HT-29 (cell line): Measurements from ENCODE around the gene YTHDF1. TPM values are rescaled to one million over a fixed set of nuclear protein-coding genes. Genes with fewer than 3 reads are reported as not detected.
A peak's percentile ranks its signal among the peaks of the same experiment; 100 is the strongest.

ENCODE experiments used
- DNase-seq: peaks from one replicate; pipeline ENCODE4 v3.0.0-alpha.2; 2015; ENCODE audit warnings: low spot score
- total RNA-seq: library from RNA; depleted of rRNA; stranded (reverse); fragments of >200 nt; shearing (Covaris generic); gene quantifications from 2 replicates; pipeline ENCODE4 v1.2.3, GENCODE V29; 2014

The YTHDF1 gene
- total RNA-seq, 1 experiment from 2014 or later = 53.6 TPM

DNA sequence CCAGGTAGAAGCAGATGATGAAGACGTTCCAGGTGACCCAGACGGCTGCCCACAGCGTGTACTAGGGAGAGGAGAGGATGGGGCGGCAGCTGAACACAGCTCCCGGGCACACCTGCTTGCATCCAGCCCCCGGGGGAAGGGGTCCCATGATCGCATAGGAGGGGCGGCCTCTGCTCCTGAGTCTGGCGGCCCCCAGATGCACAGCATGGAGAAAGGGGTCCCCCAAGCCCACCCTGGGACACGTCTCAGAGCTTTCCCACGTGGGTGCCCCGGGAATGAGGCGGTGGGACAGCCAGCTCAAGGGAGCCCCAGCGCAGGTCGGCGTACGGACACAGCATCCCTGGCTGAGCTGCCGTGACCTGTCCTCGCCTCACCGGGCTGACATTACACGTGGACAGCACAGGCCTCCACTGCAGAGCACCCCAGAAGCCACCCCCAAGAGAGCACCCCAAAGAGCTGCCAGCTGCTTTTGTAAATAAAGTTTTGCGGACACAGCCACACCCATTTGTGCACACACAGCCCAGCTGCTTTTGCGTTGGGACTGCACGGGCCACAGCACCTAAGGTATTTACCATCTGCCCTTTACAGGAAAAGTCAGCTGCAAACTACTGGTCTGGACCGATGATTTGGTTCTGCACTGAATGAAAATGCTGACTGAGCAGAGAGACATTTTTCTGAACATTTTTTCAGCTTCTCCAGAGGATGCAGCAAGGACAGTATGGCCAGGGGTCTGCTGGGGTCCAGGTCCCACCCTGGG lies 33.1 kb upstream of the YTHDF1 start:
- no peak for DNase-seq

DNA sequence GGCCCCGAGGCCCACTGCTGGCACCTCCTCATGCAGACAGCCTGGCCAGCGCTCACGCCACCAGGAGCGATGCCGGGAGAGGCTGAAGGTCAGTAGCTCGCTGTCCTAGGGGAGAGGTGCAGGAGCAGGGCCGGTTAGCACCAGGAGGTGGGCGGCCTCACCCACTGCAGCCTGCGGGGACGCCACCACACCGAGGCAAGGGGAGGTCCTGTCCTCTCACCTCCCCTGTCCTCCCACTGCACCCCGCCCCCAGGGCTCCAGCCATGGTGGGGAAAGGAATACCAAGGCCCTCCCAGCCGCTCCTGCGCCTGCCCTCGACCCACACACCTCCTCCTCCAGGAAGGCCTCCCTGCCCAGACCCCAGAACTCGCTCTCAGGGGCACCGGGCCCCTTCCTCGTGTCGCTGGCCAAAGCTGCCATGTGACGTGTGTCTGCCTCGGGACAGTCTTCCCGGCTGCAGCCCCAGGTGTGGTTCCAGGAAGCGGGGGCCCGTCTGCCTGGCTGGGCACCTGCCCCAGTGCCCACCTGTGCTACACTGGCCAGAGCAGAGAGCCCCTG lies 31.8 kb upstream of the YTHDF1 start:
- DNase-seq = no peak

GRCh38 chr20:63246490-63247288 lies 30.8 kb upstream of the YTHDF1 start:
- no peak for DNase-seq

DNA sequence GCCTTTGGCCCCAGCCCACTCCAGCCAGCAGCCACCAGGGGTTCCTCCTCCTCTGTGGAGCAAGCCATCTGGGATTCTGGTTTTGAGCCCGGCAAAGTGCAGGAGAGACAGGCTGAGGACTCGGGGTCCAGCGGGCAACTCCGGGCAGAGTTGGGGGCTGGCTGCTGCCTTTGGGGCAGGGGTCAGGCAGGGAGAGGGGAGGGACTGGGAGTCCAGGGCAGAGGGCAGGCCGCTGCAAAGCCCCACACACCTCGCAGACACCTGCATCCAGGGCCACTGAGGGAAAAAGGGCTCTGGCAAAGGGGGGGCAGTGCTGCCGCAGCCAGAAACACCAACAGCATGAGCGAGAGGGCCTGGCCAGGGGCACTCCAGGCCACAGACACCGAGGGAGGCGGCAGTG lies 28.5 kb upstream of the YTHDF1 start:
- no peak for DNase-seq

DNA sequence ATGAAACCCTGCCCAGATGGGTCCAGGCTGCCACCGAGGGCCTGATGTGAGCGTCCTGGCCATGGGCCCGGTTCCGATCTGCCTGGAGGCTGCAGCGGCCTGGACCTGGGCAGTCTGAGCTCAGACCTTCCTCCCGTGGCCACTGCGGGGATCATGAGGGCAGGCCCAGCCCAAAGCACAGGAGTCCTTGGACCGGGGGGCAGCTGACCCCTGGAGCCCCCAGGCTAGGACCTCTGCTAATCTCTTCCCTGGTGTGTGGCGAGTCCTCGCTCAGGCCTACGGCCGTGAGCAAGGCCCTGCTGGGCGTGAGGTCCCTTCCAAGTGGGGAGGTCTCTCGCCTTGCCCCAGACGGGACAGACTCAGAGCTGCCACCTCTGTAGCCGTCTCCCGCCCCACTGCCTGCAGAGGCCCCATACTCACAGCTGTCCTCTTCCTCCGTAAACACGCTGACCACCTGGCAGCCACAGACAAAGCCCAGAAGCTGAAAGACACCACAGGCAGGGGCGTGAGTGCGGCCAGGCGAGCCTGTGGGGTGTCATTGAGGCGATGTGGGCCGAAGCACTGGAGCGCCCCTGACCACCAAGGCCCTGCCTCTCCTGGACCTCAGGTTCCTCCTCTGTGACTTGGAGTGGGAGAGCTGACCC lies 27.8 kb upstream of the YTHDF1 start:
- DNase-seq = no peak

GRCh38 chr20:63242736-63243135 lies 26.8 kb upstream of the YTHDF1 start:
- DNase-seq = no peak

GRCh38 chr20:63241272-63241671 lies 25.3 kb upstream of the YTHDF1 start:
- no peak for DNase-seq

DNA sequence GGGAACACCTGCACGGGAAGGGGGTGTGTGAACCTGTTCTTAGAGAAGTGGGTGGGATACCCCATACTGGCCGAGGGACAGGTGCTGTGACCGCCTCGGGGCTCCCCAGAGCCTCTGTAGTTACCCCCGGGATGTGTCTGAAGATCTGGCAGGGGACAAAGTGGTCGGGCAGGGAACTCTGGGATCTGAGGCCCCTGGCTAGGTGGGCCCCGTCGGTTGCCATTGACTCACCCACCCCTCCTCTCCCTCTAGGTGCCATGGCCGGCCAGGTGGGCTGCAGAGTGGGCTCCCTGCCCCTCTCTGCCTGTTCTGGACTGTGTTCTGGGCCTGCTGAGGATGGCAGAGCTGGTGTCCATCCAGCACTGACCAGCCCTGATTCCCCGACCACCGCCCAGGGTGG lies 24.1 kb upstream of the YTHDF1 start:
- DNase-seq = no peak

GRCh38 chr20:63239431-63239830 lies 23.5 kb upstream of the YTHDF1 start:
- DNase-seq = no peak

GRCh38 chr20:63238514-63239125 lies 22.7 kb upstream of the YTHDF1 start:
- DNase-seq = peak; percentile 30

DNA sequence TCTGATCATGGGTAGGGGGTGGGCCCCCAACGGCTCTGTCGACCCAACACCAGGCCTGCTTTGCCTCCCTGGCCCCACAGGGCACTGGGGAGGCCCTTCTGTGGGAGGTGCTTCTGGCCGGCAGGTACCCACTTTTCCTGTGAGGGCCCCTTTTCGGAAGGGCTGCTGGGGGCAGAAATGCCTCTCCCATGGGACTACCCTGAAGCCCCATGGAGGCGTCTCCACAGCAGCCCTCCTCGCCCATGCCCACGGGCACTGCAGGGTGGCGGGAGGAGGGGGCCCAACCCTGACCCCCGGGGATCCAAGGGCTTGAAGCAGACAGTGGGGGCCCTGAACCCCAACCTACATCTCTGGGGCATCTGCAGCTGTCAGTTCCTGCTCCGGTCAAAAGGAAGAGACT lies 22.1 kb upstream of the YTHDF1 start:
- no peak for DNase-seq

- DNase-seq = no peak
These were observed 20.3 kb upstream of the YTHDF1 start for GRCh38 chr20:63236116-63236837.

GRCh38 chr20:63235399-63235983 lies 19.6 kb upstream of the YTHDF1 start, which contains the start of gene BIRC7:
BIRC7 (plus strand) TSS chr20:63235905; CDS start chr20:63236097, 192 bp downstream.
- no peak for DNase-seq

- DNase-seq = peak; percentile 80
These were observed 18.9 kb upstream of the YTHDF1 start for GRCh38 chr20:63234693-63235398.

DNA sequence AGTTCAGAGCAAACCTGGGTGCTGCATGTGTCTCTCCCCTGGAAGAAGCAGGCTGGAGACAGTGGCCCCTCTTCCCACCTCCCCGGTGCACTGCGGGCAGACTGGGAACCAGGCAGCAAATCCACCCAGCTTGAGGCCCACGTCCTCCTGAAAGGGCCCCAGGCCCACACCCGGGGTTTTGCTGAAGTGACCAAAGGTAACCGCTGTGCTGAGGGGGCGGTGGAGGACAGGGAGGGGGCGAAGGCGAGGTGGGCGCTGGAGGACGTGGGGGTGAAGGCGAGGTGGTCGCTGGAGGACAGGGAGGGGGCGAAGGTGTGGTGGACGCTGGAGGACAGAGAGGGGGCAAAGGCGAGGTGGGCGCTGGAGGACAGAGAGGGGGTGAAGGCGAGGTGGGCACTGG lies 18.0 kb upstream of the YTHDF1 start:
- DNase-seq = no peak

DNA sequence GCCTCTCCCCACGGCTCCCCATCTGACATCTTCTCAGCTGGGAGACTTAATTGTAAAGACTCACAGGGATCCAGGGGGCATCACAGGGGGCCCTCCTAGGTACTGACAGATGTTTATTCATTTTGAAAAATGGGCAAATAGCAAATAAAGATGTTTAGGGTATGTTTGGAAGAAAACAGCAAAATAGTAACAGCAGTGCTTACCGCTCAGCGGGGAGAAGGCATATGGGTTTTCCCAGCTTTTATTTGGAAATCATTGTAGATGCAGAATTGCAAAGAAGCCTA lies 17.1 kb upstream of the YTHDF1 start:
- DNase-seq = no peak

DNA sequence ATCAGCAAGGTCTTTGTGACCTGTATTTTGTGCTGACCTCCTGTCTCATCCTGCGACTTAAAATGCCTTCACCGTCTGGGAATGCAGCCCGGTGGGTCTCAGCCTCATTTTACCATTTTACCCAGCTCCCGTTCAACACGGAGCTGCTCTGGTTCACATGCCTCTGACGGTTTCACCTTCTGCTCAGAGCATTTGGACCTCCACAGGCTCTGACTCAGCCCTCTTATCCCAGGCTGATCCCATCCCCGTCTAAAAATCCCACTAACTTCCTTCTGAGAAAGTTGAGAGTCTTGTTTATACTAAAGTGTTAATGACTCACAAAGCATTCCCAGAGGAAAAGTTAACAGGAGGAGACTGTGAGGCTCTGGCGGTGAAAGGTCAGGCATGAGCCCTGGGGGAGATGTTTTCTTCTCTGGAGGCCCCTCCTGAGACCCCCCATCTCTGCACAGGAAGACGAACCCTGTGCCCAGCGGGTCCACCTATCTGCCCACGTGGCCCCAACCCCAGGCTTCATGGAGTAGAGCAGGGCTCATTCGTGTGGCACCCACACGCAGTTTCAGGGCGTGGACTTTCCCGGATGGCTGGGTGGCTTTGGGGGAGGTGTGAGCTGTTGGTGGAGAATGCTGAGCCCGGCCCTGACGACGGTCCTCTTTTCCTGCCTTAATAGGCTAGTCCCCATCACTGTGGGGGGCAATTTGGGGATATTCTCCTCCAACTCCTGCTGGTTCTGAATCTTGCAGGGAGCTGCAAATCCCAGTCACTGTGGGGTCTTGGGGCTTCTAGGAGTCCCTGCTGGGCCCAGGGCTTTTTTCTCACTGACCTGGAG lies 16.5 kb upstream of the YTHDF1 start:
- peak; percentile 87 for DNase-seq

DNA sequence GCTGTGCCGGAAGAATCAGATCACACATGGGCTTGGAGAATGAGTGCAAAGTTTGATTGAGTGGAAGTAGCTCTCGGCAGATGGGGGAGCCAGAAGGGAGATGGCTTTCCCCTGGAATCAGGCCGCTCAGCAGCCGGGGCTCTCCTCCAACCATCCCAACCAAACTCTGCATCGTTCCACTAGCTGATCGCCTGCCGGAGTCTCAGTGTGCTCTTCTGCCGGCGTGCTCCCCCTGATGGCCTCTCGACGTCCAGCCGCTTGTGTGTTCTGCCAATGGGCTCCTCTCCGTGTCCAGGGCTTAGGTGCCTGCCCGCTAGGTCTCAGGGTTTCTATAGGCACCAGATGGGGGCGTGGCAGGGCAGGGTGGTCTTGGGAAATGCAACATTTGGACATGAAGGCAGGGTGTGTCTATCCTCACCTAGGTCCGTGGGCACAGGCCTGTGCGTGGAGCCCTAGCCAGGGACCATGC lies 14.9 kb upstream of the YTHDF1 start:
- DNase-seq = no peak

DNA sequence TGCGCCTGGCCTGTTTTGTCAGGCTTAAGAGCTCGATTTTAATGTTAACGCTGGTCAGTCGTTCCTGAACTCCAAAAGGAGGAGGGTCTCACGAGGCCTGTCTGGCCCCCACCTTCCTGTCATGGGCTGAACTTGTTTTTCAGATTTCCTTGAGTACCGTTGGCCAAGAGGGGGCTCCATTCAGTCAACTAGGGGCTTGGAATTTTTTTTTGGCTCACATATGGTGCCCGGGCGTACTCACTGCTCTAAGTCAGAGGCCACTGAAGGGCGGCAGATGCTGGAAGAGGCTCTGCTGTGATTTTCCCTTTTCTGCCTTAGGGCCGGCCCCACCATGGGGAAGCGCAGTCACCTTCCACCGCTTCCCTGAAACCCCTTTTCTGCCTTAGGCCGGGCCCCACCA lies 12.9 kb upstream of the YTHDF1 start:
- DNase-seq = no peak
